HEK293 (cell line): Measurements from ENCODE around the gene ANXA7.

ENCODE experiments used
- CTCF ChIA-PET: fragments of 350-600 bp; formaldehyde crosslinking; extraction: SDS; loops from one replicate; lab custom pipeline; 2021; ENCODE audit warnings: antibody characterized with exemption; lab: Yijun Ruan, JAX
- POLR2A ChIA-PET: fragments of 300-600 bp; formaldehyde crosslinking; extraction: SDS; loops from one replicate; lab custom pipeline; 2020; ENCODE audit warnings: antibody characterized with exemption, inconsistent platforms; lab: Yijun Ruan, JAX
- H3K27ac ChIP-seq: fragments of 200-500 bp; sonication (Bioruptor generic); 2 replicates; pipeline ENCODE4 v1.5.1; 2014; ENCODE audit warnings: low read depth, low read length, control low read depth, inconsistent platforms; ENCODE audit errors: extremely low read depth
- H3K36me3 ChIP-seq, 2 experiments: fragments of 200-500 bp in 1 of 2; sonication (Bioruptor generic) in 1 of 2; 1 replicate in 1 of 2; 2 replicates in 1 of 2; pipeline ENCODE4 v1.5.1; 2014 to 2017; ENCODE audit warnings: inconsistent platforms in 2 of 2, low read length in 2 of 2; ENCODE audit not compliant: control insufficient read depth in 2 of 2, insufficient read depth in 1 of 2
- H3K4me1 ChIP-seq: fragments of 200-500 bp; sonication (Bioruptor generic); 2 replicates; pipeline ENCODE4 v1.5.1; 2014; ENCODE audit warnings: mild to moderate bottlenecking, low read length, inconsistent platforms; ENCODE audit not compliant: control insufficient read depth, insufficient read depth
- H3K4me3 ChIP-seq: 2 replicates; pipeline ENCODE4 v1.5.1; 2011; ENCODE audit warnings: low read depth, mild to moderate bottlenecking, control low read depth, low read length, moderate library complexity
- H3K9me3 ChIP-seq: fragments of 200-500 bp; sonication (Bioruptor generic); 2 replicates; pipeline ENCODE4 v1.5.1; 2014; ENCODE audit warnings: low read depth, low read length, inconsistent platforms; ENCODE audit not compliant: control insufficient read depth, insufficient read depth
- GLIS1 ChIP-seq: fragments of 450-650 bp; formaldehyde crosslinking; IDR thresholded peaks from 2 replicates; pipeline ENCODE4 v1.5.1; 2016; ENCODE audit warnings: missing biosample characterization, missing genetic modification characterization
- MZF1 ChIP-seq: fragments of 450-650 bp; formaldehyde crosslinking; IDR thresholded peaks from 2 replicates; pipeline ENCODE4 v1.5.1; 2017; ENCODE audit warnings: missing biosample characterization, missing genetic modification characterization, borderline replicate concordance
- SETDB1 ChIP-seq: IDR thresholded peaks from one replicate; pipeline ENCODE4 v1.6.1; 2017; ENCODE audit warnings: mild to moderate bottlenecking, low read length, moderate library complexity, mixed read lengths; ENCODE audit not compliant: insufficient read length
- SP7 ChIP-seq: fragments of 450-650 bp; formaldehyde crosslinking; IDR thresholded peaks from 2 replicates; pipeline ENCODE4 v1.5.1; 2016; ENCODE audit warnings: missing biosample characterization, missing genetic modification characterization
- ZBTB26 ChIP-seq: fragments of 450-650 bp; formaldehyde crosslinking; optimal IDR thresholded peaks from 2 replicates; pipeline ENCODE3; 2016; ENCODE audit warnings: missing biosample characterization, mild to moderate bottlenecking, missing genetic modification characterization
- ZBTB6 ChIP-seq: fragments of 450-650 bp; formaldehyde crosslinking; IDR thresholded peaks from 2 replicates; pipeline ENCODE4 v1.5.1; 2017; ENCODE audit warnings: missing biosample characterization, missing genetic modification characterization
- ZIC2 ChIP-seq: fragments of 450-650 bp; formaldehyde crosslinking; IDR thresholded peaks from 2 replicates; pipeline ENCODE4 v1.5.1; 2016; ENCODE audit warnings: missing biosample characterization, missing genetic modification characterization
- ZNF138 ChIP-seq: fragments of 450-650 bp; formaldehyde crosslinking; IDR thresholded peaks from 2 replicates; pipeline ENCODE4 v1.5.1; 2016; ENCODE audit warnings: missing biosample characterization, missing genetic modification characterization, borderline replicate concordance
- ZNF23 ChIP-seq: fragments of 450-650 bp; formaldehyde crosslinking; IDR thresholded peaks from 2 replicates; pipeline ENCODE4 v1.5.1; 2016; ENCODE audit warnings: missing biosample characterization, missing genetic modification characterization, borderline replicate concordance
- ZNF24 ChIP-seq: fragments of 450-650 bp; formaldehyde crosslinking; IDR thresholded peaks from 2 replicates; pipeline ENCODE4 v1.5.1; 2016; ENCODE audit warnings: missing biosample characterization, missing genetic modification characterization
- ZNF292 ChIP-seq: fragments of 450-650 bp; formaldehyde crosslinking; IDR thresholded peaks from 2 replicates; pipeline ENCODE4 v1.5.1; 2016; ENCODE audit warnings: low read depth, missing biosample characterization, missing genetic modification characterization, borderline replicate concordance
- ZNF558 ChIP-seq: fragments of 450-650 bp; formaldehyde crosslinking; IDR thresholded peaks from 2 replicates; pipeline ENCODE4 v1.5.1; 2016; ENCODE audit warnings: missing biosample characterization, missing genetic modification characterization
- ZSCAN16 ChIP-seq: fragments of 450-650 bp; formaldehyde crosslinking; IDR thresholded peaks from 2 replicates; pipeline ENCODE4 v1.5.1; 2016; ENCODE audit warnings: missing biosample characterization, missing genetic modification characterization
- TF ChIP-seq, protein P1 (sequence below): fragments of 450-650 bp; formaldehyde crosslinking; IDR thresholded peaks from 2 replicates; pipeline ENCODE4; 2016; ENCODE audit warnings: missing biosample characterization, missing genetic modification characterization

Gene ANXA7

DNA sequence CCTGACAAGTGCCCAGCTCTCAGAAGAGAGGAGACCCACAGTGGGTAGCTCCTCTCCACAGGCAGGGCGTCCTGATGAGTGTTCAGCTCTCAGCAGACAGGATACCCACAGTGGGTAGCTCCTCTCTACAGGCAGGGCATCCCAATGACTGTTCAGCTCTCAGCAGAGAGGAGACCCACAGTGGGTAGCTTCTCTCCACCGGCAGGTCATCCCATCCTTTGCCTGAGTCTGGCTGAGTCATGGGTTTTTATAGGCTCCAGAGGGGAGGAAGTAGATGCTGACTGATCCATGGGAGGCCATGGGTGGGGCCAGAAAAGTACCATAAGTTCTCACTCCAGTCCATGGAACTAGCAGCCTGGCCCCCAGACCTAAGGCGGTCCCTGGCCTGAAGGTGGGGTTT lies 73.7 kb downstream of the ANXA7 start:
- Histone ChIP-seq H3K27ac (no peak overlapping the region), H3K9me3 (no peaks in the 10 kb centered on the region), H3K36me3 (peaks cover 0 to 17% of the 10 kb centered on the region in 2 experiments; a peak in 1 of 3 replicates), H3K4me1 (no peaks in the 10 kb centered on the region), H3K4me3 (no peak overlapping the region)
- TF ChIP-seq SETDB1, result peak; percentile 26
- no peak for TF ChIP-seq ZNF138 (tag by site-specific recombination)
- peak; percentile 76 for TF ChIP-seq ZIC2 (tag by site-specific recombination)
- TF ChIP-seq SP7 (tag by site-specific recombination), result no peak
- no peak for TF ChIP-seq ZNF24
- no peak for TF ChIP-seq ZBTB26 (tag by site-specific recombination)
- no peak for TF ChIP-seq ZBTB6 (tag by site-specific recombination)
- TF ChIP-seq ZNF23, result no peak
- TF ChIP-seq GLIS1 (tag by site-specific recombination), result 0 out of 2 replicates have a peak, but pooled peaks have one; percentile 19
- ChIA-PET POLR2A (interaction anchor here (0.9 to 1.7 kb wide), 2 partner anchors 19 to 93 kb away, joined by 3 read pairs; partner anchors contain the start of genes CFAP70 and DNAJC9), CTCF (no interaction called here)

- POLR2A ChIA-PET, result interaction anchor here (0.9 to 1.7 kb wide), 2 partner anchors 19 to 92 kb away, joined by 3 read pairs; partner anchors contain the start of genes CFAP70 and DNAJC9
- no peak overlapping the region for H3K27ac ChIP-seq
- peaks cover 0 to 17% of the 10 kb centered on the region in 2 experiments; a peak in 1 of 3 replicates for H3K36me3 ChIP-seq
- CTCF ChIA-PET, result no interaction called here
- TF ChIP-seq, protein P1, sequence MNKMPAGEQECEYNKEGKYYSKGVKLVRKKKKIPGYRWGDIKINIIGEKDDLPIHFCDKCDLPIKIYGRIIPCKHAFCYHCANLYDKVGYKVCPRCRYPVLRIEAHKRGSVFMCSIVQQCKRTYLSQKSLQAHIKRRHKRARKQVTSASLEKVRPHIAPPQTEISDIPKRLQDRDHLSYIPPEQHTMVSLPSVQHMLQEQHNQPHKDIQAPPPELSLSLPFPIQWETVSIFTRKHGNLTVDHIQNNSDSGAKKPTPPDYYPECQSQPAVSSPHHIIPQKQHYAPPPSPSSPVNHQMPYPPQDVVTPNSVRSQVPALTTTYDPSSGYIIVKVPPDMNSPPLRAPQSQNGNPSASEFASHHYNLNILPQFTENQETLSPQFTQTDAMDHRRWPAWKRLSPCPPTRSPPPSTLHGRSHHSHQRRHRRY (tag by site-specific recombination), result no peak
- no peak for TF ChIP-seq MZF1 (tag by site-specific recombination)
- H3K4me3 ChIP-seq, result no peak overlapping the region
- no peaks in the 10 kb centered on the region for H3K9me3 ChIP-seq
- H3K4me1 ChIP-seq, result no peaks in the 10 kb centered on the region
These were observed 74.4 kb downstream of the ANXA7 start for GRCh38 chr10:73339436-73339835.

- CTCF ChIA-PET, result no interaction called here
- Histone ChIP-seq H3K4me3 (no peak overlapping the region), H3K4me1 (no peaks in the 10 kb centered on the region), H3K36me3 (peaks cover 0 to 17% of the 10 kb centered on the region in 2 experiments; a peak in 1 of 3 replicates), H3K9me3 (no peaks in the 10 kb centered on the region), H3K27ac (no peak overlapping the region)
- no peak for TF ChIP-seq ZSCAN16 (tag by site-specific recombination)
- POLR2A ChIA-PET, result no interaction called here
These were observed 75.0 kb downstream of the ANXA7 start for GRCh38 chr10:73338801-73339368.

DNA sequence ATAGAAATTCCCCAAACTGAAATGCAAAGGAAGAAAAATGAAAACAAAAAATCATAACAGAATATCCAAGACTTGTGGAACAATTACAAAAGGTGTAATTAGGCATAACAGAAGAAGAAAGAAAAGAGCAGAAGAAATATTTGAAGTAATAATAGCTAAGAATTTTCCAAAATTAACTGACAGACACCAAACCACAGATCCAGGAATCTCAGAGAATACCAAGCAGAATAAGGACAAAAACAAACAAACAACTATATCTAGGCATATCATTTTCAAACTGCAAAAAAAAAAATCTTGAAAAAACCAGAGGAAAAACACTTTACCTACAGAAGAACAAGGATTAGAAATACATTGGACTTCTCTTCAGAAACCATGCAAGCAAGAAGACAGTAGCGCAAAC lies 80.7 kb downstream of the ANXA7 start:
- Histone ChIP-seq H3K27ac (no peak overlapping the region), H3K4me3 (no peak overlapping the region), H3K36me3 (no peaks in the 10 kb centered on the region), H3K9me3 (no peaks in the 10 kb centered on the region), H3K4me1 (no peaks in the 10 kb centered on the region)
- ChIA-PET CTCF (no interaction called here), POLR2A (interaction anchor here (1.1 kb wide), 1 partner anchor 26 kb away, joined by 3 read pairs; the partner anchor contains the start of gene CFAP70)
- TF ChIP-seq ZNF292 (tag by site-specific recombination) (no peak), ZNF558 (tag by site-specific recombination) (peak; percentile 97)
